Measurements from ENCODE around the gene NTRK2.

The NTRK2 gene

GRCh38 chr9:84781931-84782866 is 112.7 kb downstream of the NTRK2 start:
- no peaks in the 10 kb centered on the region for H3K79me2 ChIP-seq (ENCODE audit: control insufficient read depth, low read length)
- no peaks in the 10 kb centered on the region for H3K9me2 ChIP-seq (replicated peaks; ENCODE audit: control insufficient read depth, low read length)
- H3K27me3 ChIP-seq (ENCODE audit: control insufficient read depth, low read length): peaks cover 6% of the 10 kb centered on the region
- no peak overlapping the region for H3K4me3 ChIP-seq (ENCODE audit: low read length)
- H3F3A ChIP-seq (ENCODE audit: control insufficient read depth, insufficient read depth): no peaks in the 10 kb centered on the region
- H4K20me1 ChIP-seq (ENCODE audit: control insufficient read depth, insufficient read depth, low read depth, low read length): no peaks in the 10 kb centered on the region
- H3K36me3 ChIP-seq (ENCODE audit: control insufficient read depth, low read length): no peaks in the 10 kb centered on the region
- H3K9me3 ChIP-seq (ENCODE audit: control insufficient read depth, insufficient read depth, low read length): no peaks in the 10 kb centered on the region
- no peak overlapping the region for H3K27ac ChIP-seq (ENCODE audit: low read depth, low read length)
- H3K4me1 ChIP-seq (ENCODE audit: control insufficient read depth, low read length): no peaks in the 10 kb centered on the region
- no peak overlapping the region for H3K4me2 ChIP-seq (ENCODE audit: low read length)
- no peak for TF ChIP-seq EZH2phosphoT487 (IDR thresholded peaks at IDR 0.05; ENCODE audit: borderline replicate concordance, low read length)
- TF ChIP-seq CTCF (IDR thresholded peaks at IDR 0.05; ENCODE audit: low read depth, low read length, poor library complexity, severe bottlenecking): no peak

- Histone ChIP-seq H3K79me2 (ENCODE audit: control insufficient read depth, low read length) (no peaks in the 10 kb centered on the region), H3K36me3 (ENCODE audit: control insufficient read depth, low read length) (no peaks in the 10 kb centered on the region), H4K20me1 (ENCODE audit: control insufficient read depth, insufficient read depth, low read depth, low read length) (no peaks in the 10 kb centered on the region)
Measured at GRCh38 chr9:84785792-84786547, 116.4 kb downstream of the NTRK2 start.

GRCh38 chr9:84788803-84789462 is 119.4 kb downstream of the NTRK2 start:
- H3K4me2 ChIP-seq (ENCODE audit: low read length): no peak overlapping the region
- no peaks in the 10 kb centered on the region for H3K9me2 ChIP-seq (replicated peaks; ENCODE audit: control insufficient read depth, low read length)
- H3K27me3 ChIP-seq (ENCODE audit: control insufficient read depth, low read length): no peaks in the 10 kb centered on the region
- no peaks in the 10 kb centered on the region for H3F3A ChIP-seq (ENCODE audit: control insufficient read depth, insufficient read depth)
- H4K20me1 ChIP-seq (ENCODE audit: control insufficient read depth, insufficient read depth, low read depth, low read length): no peaks in the 10 kb centered on the region
- no peak for TF ChIP-seq EZH2phosphoT487 (IDR thresholded peaks at IDR 0.05; ENCODE audit: borderline replicate concordance, low read length)
- no peak overlapping the region for H3K27ac ChIP-seq (ENCODE audit: low read depth, low read length)
- no peaks in the 10 kb centered on the region for H3K9me3 ChIP-seq (ENCODE audit: control insufficient read depth, insufficient read depth, low read length)
- H3K4me1 ChIP-seq (ENCODE audit: control insufficient read depth, low read length): no peaks in the 10 kb centered on the region
- H3K36me3 ChIP-seq (ENCODE audit: control insufficient read depth, low read length): no peaks in the 10 kb centered on the region
- no peak overlapping the region for H3K4me3 ChIP-seq (ENCODE audit: low read length)
- H3K79me2 ChIP-seq (ENCODE audit: control insufficient read depth, low read length): no peaks in the 10 kb centered on the region

More at GRCh38 chr9:84785792-84786547, 116.4 kb downstream of the NTRK2 start:
- no peak overlapping the region for H3K4me2 ChIP-seq (ENCODE audit: low read length)
- H3K9me2 ChIP-seq (replicated peaks; ENCODE audit: control insufficient read depth, low read length): no peaks in the 10 kb centered on the region
- no peak overlapping the region for H3K4me3 ChIP-seq (ENCODE audit: low read length)
- no peaks in the 10 kb centered on the region for H3F3A ChIP-seq (ENCODE audit: control insufficient read depth, insufficient read depth)
- peaks cover 1% of the 10 kb centered on the region; the same call in 1 of the 2 replicates for H3K27me3 ChIP-seq (ENCODE audit: control insufficient read depth, low read length)
- H3K9me3 ChIP-seq (ENCODE audit: control insufficient read depth, insufficient read depth, low read length): no peaks in the 10 kb centered on the region
- H3K27ac ChIP-seq (ENCODE audit: low read depth, low read length): no peak overlapping the region
- TF ChIP-seq EZH2phosphoT487 (IDR thresholded peaks at IDR 0.05; ENCODE audit: borderline replicate concordance, low read length): no peak
- TF ChIP-seq CTCF (IDR thresholded peaks at IDR 0.05; ENCODE audit: low read depth, low read length, poor library complexity, severe bottlenecking): no peak
- H3K4me1 ChIP-seq (ENCODE audit: control insufficient read depth, low read length): no peaks in the 10 kb centered on the region
